HL-60/S4 treated with phorbol 12-myristate 13-acetate at 8.2 ng/mL for 4 days and 3 days (cell line): ENCODE results near the gene KIF26A.
"Not testable (repeated sequence)": the region's sequence is repeated elsewhere in the genome, so short reads cannot be mapped to it uniquely, and the experiment has no call there.

Experiments
- in situ Hi-C: fragments of 300-500 bp; cut with MboI; formaldehyde crosslinking; loops from 2 replicates; pipeline ENCODE4 v1.15.0; 2022; ENCODE audit warnings: low sequenced_read_pairs

Gene KIF26A

GRCh38 chr14:104218361-104219180, 80.2 kb downstream of the KIF26A start:
- in situ Hi-C loops = no loop called here

DNA sequence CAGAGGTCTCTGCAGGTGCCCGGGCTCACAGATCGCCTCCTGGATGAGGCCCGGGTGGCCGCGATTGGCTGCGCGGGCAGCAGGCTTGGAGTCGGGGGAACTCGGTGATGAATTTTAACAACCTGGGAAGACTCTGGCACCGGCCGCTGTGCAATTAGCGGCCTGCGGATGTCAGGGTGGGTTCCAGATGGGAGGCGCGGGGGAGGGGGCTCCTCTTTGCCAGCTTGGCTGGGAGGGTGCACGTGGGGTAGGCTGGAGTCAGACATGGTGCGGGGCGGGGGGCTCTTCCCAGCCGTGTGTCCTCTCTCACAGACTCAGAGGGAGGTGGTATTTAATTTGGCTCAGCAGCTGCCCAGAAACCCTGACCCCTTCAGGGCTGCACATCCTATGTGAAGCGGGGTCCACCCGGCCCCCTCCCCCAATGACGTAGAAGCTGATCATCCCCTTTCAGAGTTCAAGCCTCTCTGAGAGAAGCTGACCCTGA, 81.4 kb downstream of the KIF26A start:
- in situ Hi-C loops = no loop called here

DNA sequence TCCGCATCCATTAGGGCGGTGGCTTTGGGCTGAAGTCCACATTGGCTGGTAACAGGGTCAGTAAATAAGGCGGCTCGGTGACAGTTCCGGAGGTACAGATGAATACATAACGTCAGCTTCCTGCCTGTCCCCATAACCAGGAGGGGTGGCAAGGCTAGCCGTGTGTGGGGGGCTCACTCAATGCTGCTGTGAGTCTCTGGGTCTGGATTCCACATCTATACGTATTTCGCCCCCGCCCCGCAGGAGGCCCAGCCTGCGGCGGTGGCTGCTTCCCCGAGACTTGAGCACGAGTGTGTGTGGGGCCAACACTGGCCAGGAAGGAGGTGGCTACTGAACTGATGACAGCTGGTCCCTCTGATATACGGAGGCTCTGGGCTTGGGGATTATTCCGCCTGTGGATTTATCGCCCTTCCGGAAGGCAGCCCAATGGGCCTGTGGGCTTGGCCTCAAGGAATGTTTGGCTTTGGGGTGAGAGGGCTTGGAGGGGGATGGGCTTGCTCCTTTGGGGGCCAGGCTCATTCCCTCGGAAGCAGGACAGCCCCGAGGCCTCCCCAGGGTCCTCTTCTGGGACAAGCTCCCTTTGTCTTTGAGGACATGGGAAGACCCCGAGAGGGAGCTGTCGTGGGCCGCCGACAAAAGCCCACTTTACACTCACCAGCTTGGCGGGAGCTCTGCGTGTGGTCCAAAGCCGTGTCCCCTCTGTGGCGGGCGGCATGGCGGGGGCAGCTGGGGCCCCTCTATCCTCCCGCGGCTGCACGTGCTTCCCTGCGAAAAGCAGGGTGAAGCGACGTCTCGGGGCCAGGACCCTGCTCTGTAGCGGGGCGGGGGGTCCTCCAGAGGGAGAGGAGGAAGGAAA, 82.1 kb downstream of the KIF26A start:
- in situ Hi-C loops = no loop called here

GRCh38 chr14:104221071-104221625, 82.8 kb downstream of the KIF26A start:
- in situ Hi-C loops = no loop called here

GRCh38 chr14:104221636-104222369, 83.4 kb downstream of the KIF26A start:
- in situ Hi-C loops = no loop called here

GRCh38 chr14:104222396-104223036, 84.1 kb downstream of the KIF26A start:
- in situ Hi-C loops = no loop called here

DNA sequence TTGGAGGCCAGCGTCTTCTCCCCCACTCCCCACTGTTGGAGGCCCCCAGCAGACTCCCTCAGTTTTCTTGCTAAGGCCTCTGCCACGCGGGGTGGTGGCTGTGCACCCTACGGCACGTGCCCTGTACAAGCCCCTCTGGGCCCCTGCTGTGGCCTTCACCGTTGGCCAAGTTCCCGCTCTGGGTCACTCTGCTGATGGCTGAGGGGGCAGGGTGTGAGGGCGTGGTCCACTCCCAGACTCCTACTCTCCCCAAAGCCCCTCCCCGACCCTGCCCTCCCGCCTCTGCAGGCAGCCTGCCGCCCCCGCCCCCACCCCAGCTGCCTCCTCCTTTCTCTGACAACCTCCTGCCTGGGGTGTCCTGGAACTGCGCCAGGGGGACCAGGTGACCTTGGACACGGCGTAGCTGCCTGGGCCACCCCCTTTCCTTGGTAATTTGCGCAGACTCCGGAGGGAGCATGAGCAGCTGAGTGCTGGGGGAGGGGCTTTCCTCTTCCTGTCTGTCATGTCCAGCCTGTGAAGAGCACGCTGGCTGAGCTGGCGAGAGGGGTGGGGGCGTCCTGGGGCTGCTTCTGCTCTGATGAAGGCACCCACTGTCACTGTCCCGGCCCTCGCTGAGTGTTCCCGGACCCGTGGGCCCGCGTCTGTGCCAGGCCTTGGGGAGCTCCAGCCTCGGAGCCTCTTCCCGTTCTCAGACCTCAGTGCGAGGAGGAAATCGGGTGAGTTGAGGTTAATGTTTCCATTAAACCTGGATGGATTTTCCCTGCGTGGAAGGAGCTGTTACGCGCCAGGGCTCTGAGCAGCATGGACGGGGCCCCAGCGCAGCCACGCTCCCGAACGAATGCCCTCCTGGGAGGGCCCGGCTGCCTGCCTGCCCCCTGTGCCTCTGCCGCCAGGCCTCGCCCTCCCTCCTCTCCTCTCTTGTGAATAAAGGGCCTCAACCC, 85.0 kb downstream of the KIF26A start:
- in situ Hi-C loops = no loop called here

DNA sequence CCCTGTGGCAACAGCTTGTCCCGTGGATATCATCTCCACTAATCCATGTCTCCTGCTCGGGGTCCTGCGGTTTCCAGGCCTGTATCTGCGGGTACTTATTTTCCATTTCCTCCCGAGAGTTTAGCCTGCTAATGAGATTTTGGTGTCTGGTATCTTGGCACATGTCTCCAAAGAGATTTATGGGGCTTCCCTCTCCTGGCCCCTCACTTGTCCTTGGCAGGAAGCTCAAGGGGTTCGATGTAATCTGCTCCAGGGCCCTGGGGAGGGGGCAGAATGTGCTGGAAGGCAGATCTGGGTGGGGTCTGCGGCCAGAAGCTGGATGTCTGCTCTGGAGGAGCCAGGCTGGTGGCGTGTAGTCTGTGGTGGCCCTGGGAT, 85.7 kb downstream of the KIF26A start:
- in situ Hi-C loops = no loop called here

DNA sequence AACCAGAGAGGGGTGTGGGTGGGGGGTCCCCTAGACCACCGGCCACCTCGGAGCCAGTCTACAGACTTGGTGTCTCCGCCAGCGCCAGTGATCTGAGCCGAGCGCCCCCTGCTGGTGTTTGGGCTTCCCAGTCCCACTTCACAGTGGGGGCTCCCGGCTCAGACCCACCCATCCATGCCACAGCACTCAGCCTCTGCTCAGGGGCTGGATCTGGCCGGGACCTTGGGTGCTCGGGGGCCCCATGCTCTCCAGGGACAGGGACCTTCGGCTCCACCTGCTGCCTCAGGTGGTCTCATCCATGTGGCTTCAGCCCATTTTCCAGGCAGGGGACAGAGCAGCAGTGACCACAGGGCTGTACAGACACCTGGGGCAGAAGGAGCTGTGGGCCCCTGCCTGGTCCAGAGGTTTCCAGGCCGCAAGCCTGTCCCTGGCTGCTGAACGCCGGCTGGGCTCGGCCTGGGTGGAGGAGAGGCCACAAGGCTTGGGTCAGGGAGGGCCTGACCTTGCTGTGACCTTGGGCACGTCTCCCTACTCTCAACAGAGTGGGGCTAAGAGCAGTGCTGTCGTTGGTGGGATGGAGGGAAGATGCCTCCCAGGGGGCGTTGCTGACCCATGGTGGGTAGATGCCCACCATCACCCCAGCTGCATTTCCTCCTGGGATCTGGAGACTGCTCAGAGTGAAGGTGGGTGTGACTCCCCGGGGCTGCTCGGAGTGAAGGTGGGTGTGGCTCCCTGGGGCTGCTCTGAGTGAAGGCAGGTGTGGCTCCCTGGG, 86.3 kb downstream of the KIF26A start:
- in situ Hi-C loops = no loop called here

- in situ Hi-C loops = not testable (repeated sequence)
Measured at GRCh38 chr14:104225278-104226190, 87.1 kb downstream of the KIF26A start.

DNA sequence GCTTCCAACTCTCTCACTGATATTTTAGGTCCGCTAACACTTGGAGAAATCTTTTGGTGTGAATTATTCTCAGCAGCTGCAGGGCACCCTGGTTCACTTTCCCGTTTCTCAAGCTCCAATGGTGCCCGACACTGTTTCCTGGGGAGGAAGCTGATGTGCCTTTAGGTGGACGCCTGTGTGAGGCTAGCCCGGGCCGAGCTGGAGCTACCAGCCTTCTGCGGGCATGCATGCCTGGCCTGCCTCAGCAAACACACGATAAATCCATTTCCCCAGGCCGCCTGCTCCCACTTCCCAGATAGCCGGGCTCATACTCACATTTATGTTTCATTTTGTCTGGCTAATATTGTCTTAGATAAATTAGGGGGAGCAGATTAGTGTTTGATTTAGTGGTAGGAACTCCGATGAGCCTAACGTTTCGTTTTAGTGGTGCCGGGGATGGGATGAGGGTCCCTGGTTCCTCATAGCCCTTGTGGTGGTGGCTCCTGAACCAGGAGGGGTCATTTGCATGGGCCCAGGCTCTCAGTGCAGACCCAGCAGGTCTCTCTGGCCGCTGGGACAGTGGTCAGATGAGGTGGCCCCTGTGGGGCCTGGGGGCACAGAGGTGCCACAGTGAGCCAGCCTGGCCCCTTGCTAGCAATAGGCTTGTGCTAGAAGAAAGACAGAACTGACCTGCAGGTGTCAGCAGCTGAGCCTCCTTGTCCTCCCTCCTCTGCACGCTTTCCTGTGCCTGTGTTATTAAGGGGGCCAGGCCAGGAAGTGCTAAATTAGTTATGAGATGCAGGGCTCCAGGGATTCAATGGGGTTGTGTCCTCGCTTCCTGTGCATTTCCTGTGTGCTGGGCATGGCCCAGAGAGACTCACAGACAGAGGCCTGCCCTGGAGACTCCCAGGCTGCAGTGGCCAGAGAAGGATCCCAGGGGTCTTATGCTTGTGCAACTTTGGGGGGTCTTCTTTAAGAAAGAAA, 88.3 kb downstream of the KIF26A start:
- in situ Hi-C loops = no loop called here

DNA sequence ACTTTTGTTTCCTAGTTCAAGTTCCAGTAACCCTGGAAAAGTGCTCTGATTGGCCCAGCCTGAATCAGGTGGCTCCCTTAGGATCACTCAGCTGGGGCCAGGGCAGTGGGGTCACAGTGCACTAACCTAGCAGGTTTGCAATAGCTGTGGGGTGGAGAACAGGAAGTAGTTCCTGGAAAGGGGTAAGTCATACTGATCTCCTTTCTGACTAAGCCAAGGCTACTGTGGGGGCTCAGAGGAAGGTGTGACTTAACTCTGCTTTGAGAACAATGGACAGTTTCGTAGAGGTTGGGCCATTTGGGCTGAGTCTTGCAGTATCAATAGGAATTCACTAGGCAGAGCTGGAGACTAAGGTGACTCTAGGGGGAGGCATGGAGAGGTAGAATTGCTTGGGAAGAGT, 89.4 kb downstream of the KIF26A start:
- in situ Hi-C loops = no loop called here

- in situ Hi-C loops = no loop called here
Measured at GRCh38 chr14:104228221-104228620, 89.8 kb downstream of the KIF26A start.

DNA sequence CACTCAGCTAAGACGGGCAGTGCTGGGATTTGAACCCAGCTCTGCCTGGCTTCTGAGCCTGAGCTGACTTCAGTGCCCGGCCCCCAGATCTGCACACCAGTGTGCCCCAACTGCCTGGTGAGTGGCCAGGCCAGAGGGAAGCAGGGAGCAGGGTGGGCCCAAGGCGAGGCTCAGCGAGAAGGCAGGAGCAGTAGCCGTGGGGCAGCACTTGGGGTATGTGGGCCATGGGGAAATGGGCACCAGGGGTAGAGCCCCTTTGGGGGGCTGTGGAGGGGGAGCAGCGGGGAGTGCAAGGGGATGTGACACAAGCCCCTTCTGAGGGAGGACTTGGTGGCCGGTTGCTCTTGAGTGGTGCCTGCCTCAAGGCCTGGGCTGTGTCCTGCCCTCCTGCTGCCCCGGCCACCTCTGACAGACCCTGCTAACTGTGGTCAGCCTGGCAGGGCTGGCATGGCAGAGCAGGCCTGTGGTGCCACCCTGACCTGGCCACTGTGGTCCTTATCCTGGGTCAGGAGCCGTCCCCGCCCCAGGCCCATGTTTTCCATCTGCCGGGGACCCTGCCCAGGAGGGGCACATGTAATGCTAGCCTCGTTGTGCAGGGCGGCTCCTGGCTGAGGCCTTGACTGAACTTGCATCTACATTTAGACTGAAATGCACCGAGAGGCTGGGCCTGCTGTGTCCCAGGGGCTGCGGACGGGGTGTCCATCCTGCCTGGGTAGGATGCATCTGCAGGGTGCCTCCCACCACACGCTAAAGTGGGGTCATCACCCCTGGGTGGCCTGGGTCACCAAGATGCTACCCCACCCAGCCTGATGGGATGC, 90.5 kb downstream of the KIF26A start:
- in situ Hi-C loops = no loop called here

DNA sequence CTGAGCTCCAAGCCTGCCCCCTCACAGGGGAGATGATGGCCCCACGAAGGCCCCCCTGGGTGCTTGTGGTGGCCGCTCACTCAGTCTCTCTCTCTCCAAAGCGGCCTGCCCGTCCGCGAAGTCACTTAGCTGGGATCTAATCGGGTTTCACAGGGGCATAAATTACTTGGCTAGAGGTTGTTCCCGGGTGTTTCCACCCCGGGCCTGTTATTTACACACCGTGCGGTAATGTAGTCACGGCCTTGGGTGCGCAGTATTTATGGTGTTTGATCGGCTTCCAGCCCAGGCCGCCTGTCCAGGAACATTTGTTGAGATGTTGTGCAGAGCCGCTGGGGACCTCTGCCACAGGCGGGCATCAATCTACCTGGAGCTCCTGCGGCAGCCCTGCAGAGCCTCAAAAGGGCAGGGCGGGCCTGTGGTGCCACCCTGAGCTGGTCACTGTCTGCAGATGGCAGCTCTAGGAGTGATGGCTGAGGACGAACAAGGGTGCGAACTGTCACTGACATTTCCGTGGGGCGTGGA, 91.2 kb downstream of the KIF26A start:
- in situ Hi-C loops = no loop called here
